Endothelial cell of umbilical vein (primary cell): Measurements from ENCODE around the gene PPM1F. TPM values are rescaled to one million over a fixed set of nuclear protein-coding genes. Genes with fewer than 3 reads are reported as not detected.

Source experiments
- BruUV-seq: library from RNA; stranded (reverse); fragments of 400-500 nt; replicated peaks from 2 replicates; lab custom pipeline; 2021; lab: Mats Ljungman, UMichigan
- CTCF ChIA-PET: fragments of 300-600, 350-600 bp; sonication (Branson Sonifier 250); formaldehyde crosslinking; loops from one replicate; lab custom pipeline; 2021; ENCODE audit warnings: antibody characterized with exemption, inconsistent platforms; lab: Charles Lee
- POLR2A ChIA-PET: fragments of 300-600, 350-600 bp; sonication (Branson Sonifier 250); formaldehyde crosslinking; loops from one replicate; lab custom pipeline; 2021; ENCODE audit warnings: antibody characterized with exemption, inconsistent platforms; lab: Charles Lee
- DNase-seq: peaks from one replicate; pipeline ENCODE4 v3.0.0-alpha.2; 2011; ENCODE audit warnings: low read depth, low spot score
- FAIRE-seq: peaks from 2 replicates; lab custom pipeline; 2011; peaks lifted over from hg19 to GRCh38; lab: Jason Lieb, UNC
- H2AFZ ChIP-seq: 2 replicates; pipeline ENCODE4 v1.6.0; 2012; ENCODE audit warnings: low read depth, low read length, control low read depth, inconsistent platforms
- H3K27ac ChIP-seq: 2 replicates; pipeline ENCODE4 v1.5.1; 2011; ENCODE audit warnings: low read depth, mild to moderate bottlenecking, control low read depth, low read length, moderate library complexity; ENCODE audit not compliant: insufficient read depth
- H3K27me3 ChIP-seq, 2 experiments: 2 replicates each; pipeline versions ENCODE4 v1.6.0 to v1.6.1; 2011; ENCODE audit warnings: low read length in 2 of 2, mixed read lengths in 1 of 2; ENCODE audit not compliant: control insufficient read depth in 2 of 2, insufficient read depth in 2 of 2
- H3K36me3 ChIP-seq, 2 experiments: 2 replicates in 1 of 2; 3 replicates in 1 of 2; pipeline ENCODE4 v1.5.1; 2011; ENCODE audit warnings: low read length in 2 of 2, mild to moderate bottlenecking in 1 of 2, moderate library complexity in 1 of 2; ENCODE audit not compliant: control insufficient read depth in 2 of 2, insufficient read depth in 2 of 2; ENCODE audit errors: extremely low read depth in 1 of 2
- H3K4me1 ChIP-seq: 3 replicates; pipeline ENCODE4 v1.5.1; 2011; ENCODE audit warnings: mild to moderate bottlenecking, low read length; ENCODE audit not compliant: control insufficient read depth, insufficient read depth; ENCODE audit errors: extremely low read depth
- H3K4me2 ChIP-seq: 2 replicates; pipeline ENCODE4 v1.6.1; 2011; ENCODE audit warnings: low read length, control low read depth, mixed read lengths; ENCODE audit not compliant: insufficient read depth
- H3K4me3 ChIP-seq, 3 experiments: fragments of 200-600 bp in 1 of 3; sonication (generic), shearing (Covaris generic) in 1 of 3; replicated peaks in 1 of 3; 2 replicates each; pipeline ENCODE4 v1.5.1; 2011 to 2016; ENCODE audit warnings: control low read depth in 3 of 3, low read length in 3 of 3, mild to moderate bottlenecking in 2 of 3, inconsistent platforms in 1 of 3, low read depth in 1 of 3, moderate library complexity in 1 of 3; ENCODE audit not compliant: insufficient read depth in 1 of 3
- H3K79me2 ChIP-seq: 2 replicates; pipeline ENCODE4 v1.6.0; 2012; ENCODE audit warnings: low read length, inconsistent platforms; ENCODE audit not compliant: control insufficient read depth, insufficient read depth
- H3K9ac ChIP-seq: replicated peaks from 2 replicates; pipeline ENCODE3; 2011; ENCODE audit warnings: low read length, control low read depth; ENCODE audit not compliant: insufficient read depth; ENCODE audit errors: extremely low read depth
- H3K9me1 ChIP-seq: replicated peaks from 3 replicates; pipeline ENCODE4 v1.6.0; 2011; ENCODE audit warnings: mild to moderate bottlenecking, low read length; ENCODE audit not compliant: control insufficient read depth, insufficient read depth; ENCODE audit errors: extremely low read depth
- H3K9me3 ChIP-seq: replicated peaks from 2 replicates; pipeline ENCODE4 v1.5.1; 2012; ENCODE audit warnings: low read length, inconsistent platforms; ENCODE audit not compliant: control insufficient read depth, insufficient read depth
- H4K20me1 ChIP-seq: replicated peaks from 2 replicates; pipeline ENCODE3; 2011; ENCODE audit warnings: mild to moderate bottlenecking, low read length; ENCODE audit not compliant: control insufficient read depth, insufficient read depth; ENCODE audit errors: extremely low read depth
- EZH2 ChIP-seq: IDR thresholded peaks from 2 replicates; pipeline ENCODE4 v1.6.1; 2012; ENCODE audit warnings: borderline replicate concordance, low read depth, mild to moderate bottlenecking, moderate library complexity, low read length, inconsistent platforms; ENCODE audit not compliant: severe bottlenecking
- FOS ChIP-seq: IDR thresholded peaks from 2 replicates; pipeline ENCODE4 v1.6.1; 2011; ENCODE audit warnings: mild to moderate bottlenecking, low read length, moderate library complexity, borderline replicate concordance; ENCODE audit not compliant: insufficient read depth
- GATA2 ChIP-seq: IDR thresholded peaks from 2 replicates; pipeline ENCODE4 v1.7.0; 2011; ENCODE audit warnings: low read depth, mild to moderate bottlenecking, moderate library complexity, mixed read lengths, low read length; ENCODE audit not compliant: insufficient read length, insufficient read depth
- JUN ChIP-seq: IDR thresholded peaks from 2 replicates; pipeline ENCODE4 v1.6.1; 2011; ENCODE audit warnings: borderline replicate concordance, low read depth; ENCODE audit not compliant: insufficient read length, insufficient read depth
- MYC ChIP-seq: IDR thresholded peaks from one replicate; pipeline ENCODE4 v1.6.1; 2011; ENCODE audit warnings: mild to moderate bottlenecking, low read depth, low read length
- POLR2A ChIP-seq: IDR thresholded peaks from 2 replicates; pipeline ENCODE4 v1.6.1; 2012; ENCODE audit warnings: low read depth, mild to moderate bottlenecking, control low read depth, low read length
- POLR2AphosphoS5 ChIP-seq: IDR thresholded peaks from 2 replicates; pipeline ENCODE4 v1.6.1; 2012; ENCODE audit warnings: low read depth, mild to moderate bottlenecking, control low read depth, low read length, moderate library complexity; ENCODE audit not compliant: insufficient read depth
- dilution Hi-C: fragments of 300-500 bp; cut with MboI; formaldehyde crosslinking; loops from one replicate; pipeline ENCODE4 v1.15.0; 2019; ENCODE audit warnings: low sequenced_read_pairs; ENCODE audit not compliant: extremely low pct_ligation_motif_present
- intact Hi-C: fragments of 100-400 bp; cut with micrococcal nuclease; formaldehyde crosslinking; loops from one replicate; pipeline ENCODE4 v1.10.0; 2022
- polyA plus RNA-seq, 4 experiments: library from polyadenylated mRNA; depleted of rRNA in 3 of 4; stranded (reverse) in 3 of 4; unstranded in 1 of 4; fragments of >200 nt; gene quantifications; 2 replicates each; pipeline versions ENCODE4 v1.2.1 to v1.2.3, GENCODE V29; 2011 to 2012; ENCODE audit warnings: missing spikeins in 1 of 4
- total RNA-seq: library from RNA; stranded (reverse); gene quantifications from 2 replicates; pipeline ENCODE4 v1.2.3, GENCODE V29; 2021
- TF ChIP-seq, protein P1 (sequence below): IDR thresholded peaks from 2 replicates; pipeline ENCODE4 v1.6.1; 2011; ENCODE audit not compliant: insufficient read depth, insufficient read length
- TF ChIP-seq, protein P2 (sequence below), 2 donors: IDR thresholded peaks; 1 replicate in 1 of 2; 2 replicates in 1 of 2; pipeline ENCODE4 v1.5.1; 2011; ENCODE audit warnings: low read length in 2 of 2, mild to moderate bottlenecking in 2 of 2, moderate library complexity in 2 of 2, control low read depth in 1 of 2, inconsistent platforms in 1 of 2, low read depth in 1 of 2; ENCODE audit not compliant: insufficient read depth in 1 of 2; ENCODE audit errors: extremely low read depth in 1 of 2

Gene PPM1F
- total and polyA plus RNA-seq, 2 donors (not counting 3 experiments of a cell fraction or from before 2014, with no cell fraction given): 107 to 178 TPM

- Histone ChIP-seq H3K9me3 (no peaks in the 10 kb centered on the region), H3K9ac (no peak overlapping the region), H3K4me2 (no peak overlapping the region), H3K9me1 (no peaks in the 10 kb centered on the region), H3K4me1 (no peaks in the 10 kb centered on the region), H3K79me2 (no peaks in the 10 kb centered on the region), H3K27me3 (no peaks in the 10 kb centered on the region), H3K27ac (no peak overlapping the region), H2AFZ (no peak overlapping the region), H3K36me3 (no peaks in the 10 kb centered on the region), H3K4me3 (no peak overlapping the region), H4K20me1 (no peaks in the 10 kb centered on the region)
- intact Hi-C loops (no loop called here), dilution Hi-C loops (no loop called here)
- POLR2A ChIA-PET: no interaction called here
- FAIRE-seq: no peak
- TF ChIP-seq POLR2AphosphoS5 (no peak), JUN (no peak), FOS (no peak), GATA2 (no peak), MYC (no peak), POLR2A (no peak), EZH2 (no peak)
- TF ChIP-seq, protein P1, sequence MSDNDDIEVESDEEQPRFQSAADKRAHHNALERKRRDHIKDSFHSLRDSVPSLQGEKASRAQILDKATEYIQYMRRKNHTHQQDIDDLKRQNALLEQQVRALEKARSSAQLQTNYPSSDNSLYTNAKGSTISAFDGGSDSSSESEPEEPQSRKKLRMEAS: no peak
- TF ChIP-seq, protein P2, sequence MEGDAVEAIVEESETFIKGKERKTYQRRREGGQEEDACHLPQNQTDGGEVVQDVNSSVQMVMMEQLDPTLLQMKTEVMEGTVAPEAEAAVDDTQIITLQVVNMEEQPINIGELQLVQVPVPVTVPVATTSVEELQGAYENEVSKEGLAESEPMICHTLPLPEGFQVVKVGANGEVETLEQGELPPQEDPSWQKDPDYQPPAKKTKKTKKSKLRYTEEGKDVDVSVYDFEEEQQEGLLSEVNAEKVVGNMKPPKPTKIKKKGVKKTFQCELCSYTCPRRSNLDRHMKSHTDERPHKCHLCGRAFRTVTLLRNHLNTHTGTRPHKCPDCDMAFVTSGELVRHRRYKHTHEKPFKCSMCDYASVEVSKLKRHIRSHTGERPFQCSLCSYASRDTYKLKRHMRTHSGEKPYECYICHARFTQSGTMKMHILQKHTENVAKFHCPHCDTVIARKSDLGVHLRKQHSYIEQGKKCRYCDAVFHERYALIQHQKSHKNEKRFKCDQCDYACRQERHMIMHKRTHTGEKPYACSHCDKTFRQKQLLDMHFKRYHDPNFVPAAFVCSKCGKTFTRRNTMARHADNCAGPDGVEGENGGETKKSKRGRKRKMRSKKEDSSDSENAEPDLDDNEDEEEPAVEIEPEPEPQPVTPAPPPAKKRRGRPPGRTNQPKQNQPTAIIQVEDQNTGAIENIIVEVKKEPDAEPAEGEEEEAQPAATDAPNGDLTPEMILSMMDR (IDR thresholded peaks at IDR 0.05; ENCODE audit: extremely low read depth in 1 of 2, insufficient read depth in 1 of 2, low read depth in 1 of 2, low read length in 2 of 2): no peak
- no peak for DNase-seq
- CTCF ChIA-PET: interaction anchor here (0.8 kb wide), 1 partner anchor 13 kb away, joined by 3 read pairs; no protein-coding TSS in a partner anchor
- no TSS peak for BruUV-seq
Measured at GRCh38 chr22:21902296-21903087, 50.2 kb downstream of the PPM1F start.
